Breast epithelium (tissue), 4 donors: ENCODE measurements around the gene TIMM8B. TPM values are rescaled to one million over a fixed set of nuclear protein-coding genes. Genes with fewer than 3 reads are reported as not detected.
A peak's percentile ranks its signal among the peaks of the same experiment; 100 is the strongest.
"Not testable (repeated sequence)": the region's sequence is repeated elsewhere in the genome, so short reads cannot be mapped to it uniquely, and the experiment has no call there.

Source experiments
- DNase-seq, 2 donors: peaks; one replicate each; pipeline ENCODE4 v3.0.0-alpha.2; 2019; ENCODE audit warnings: low spot score in 2 of 2
- H3K27ac ChIP-seq, 2 donors: fragments of 200-600 bp; sonication (generic) in 1 of 2; one replicate each; pipeline ENCODE4 v1.5.1; 2016 to 2019; ENCODE audit warnings: mild to moderate bottlenecking in 1 of 2
- H3K27me3 ChIP-seq, 2 donors: fragments of 200-600 bp; sonication (generic) in 1 of 2; one replicate each; pipeline versions ENCODE4 v1.5.1 to v1.6.0; 2017 to 2019; ENCODE audit warnings: control low read depth in 1 of 2, mild to moderate bottlenecking in 1 of 2
- H3K36me3 ChIP-seq: fragments of 200-600 bp; one replicate; pipeline ENCODE4 v1.5.1; 2019
- H3K4me1 ChIP-seq, 2 donors: fragments of 200-600 bp; sonication (generic); one replicate each; pipeline ENCODE4 v1.5.1; 2016 to 2019; ENCODE audit warnings: control low read depth in 1 of 2
- H3K4me3 ChIP-seq, 3 donors: fragments of 200-600 bp; sonication (generic); 1 replicate in 2 of 3; 2 replicates in 1 of 3; pipeline ENCODE4 v1.5.1; 2016 to 2019; ENCODE audit warnings: mild to moderate bottlenecking in 3 of 3, moderate library complexity in 2 of 3
- H3K9me3 ChIP-seq, 2 donors: fragments of 200-600 bp; sonication (generic) in 1 of 2; one replicate each; pipeline ENCODE4 v1.5.1; 2016 to 2019; ENCODE audit warnings: control low read depth in 1 of 2
- POLR2A ChIP-seq: fragments of 450-650 bp; IDR thresholded peaks from one replicate; pipeline ENCODE4 v1.6.1; 2016; ENCODE audit warnings: antibody characterized with exemption, mild to moderate bottlenecking, moderate library complexity
- POLR2AphosphoS5 ChIP-seq, 3 donors: sonication (generic); formaldehyde crosslinking; IDR thresholded peaks; one replicate each; pipeline ENCODE4 v1.6.1; 2017; ENCODE audit warnings: antibody characterized with exemption in 3 of 3
- intact Hi-C: fragments of 100-400 bp; cut with DNase I; formaldehyde crosslinking; loops from one replicate; pipeline ENCODE4 v1.15.1; 2023; ENCODE audit warnings: low total_unique reads
- total RNA-seq, 3 donors: library from RNA; depleted of rRNA; stranded (reverse); fragments of >200 nt; gene quantifications; one replicate each; pipeline ENCODE4 v1.1.0, GENCODE V29; 2016
- TF ChIP-seq, protein P1 (sequence below), 3 donors: fragments of 450-650 bp; IDR thresholded peaks; one replicate each; pipeline ENCODE4 v1.5.1; 2016 to 2017; ENCODE audit warnings: antibody characterized with exemption in 3 of 3, mild to moderate bottlenecking in 3 of 3, moderate library complexity in 3 of 3

Gene TIMM8B
- total RNA-seq, 3 donors from 2014 or later: 31.9 to 48.8 (median 40.5) TPM

DNA sequence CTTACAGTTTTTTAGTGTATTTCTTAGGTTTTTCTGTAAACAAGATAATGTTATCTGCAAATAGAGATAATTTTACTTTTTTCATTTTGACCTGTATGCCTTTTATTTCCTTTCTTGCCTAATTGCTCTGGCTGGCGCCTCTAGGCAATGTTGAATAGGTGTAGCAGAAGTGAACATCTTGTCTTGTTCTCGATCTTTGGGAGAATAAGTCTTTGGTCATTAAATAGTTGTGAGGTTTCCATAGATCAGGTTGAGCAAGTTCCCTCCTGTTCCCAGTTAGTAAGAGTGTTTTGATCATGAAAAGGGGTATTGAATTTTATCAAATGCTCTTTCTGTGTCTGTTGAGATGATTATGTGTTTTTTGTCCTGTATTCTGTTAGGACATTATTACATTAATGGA, 36.8 kb downstream of the TIMM8B start:
- Histone ChIP-seq H3K4me1 (no peaks in the 10 kb centered on the region), H3K27me3 (no peaks in the 10 kb centered on the region), H3K9me3 (no peaks in the 10 kb centered on the region), H3K36me3 (no peaks in the 10 kb centered on the region), H3K27ac (no peak overlapping the region), H3K4me3 (no peak overlapping the region)
- TF ChIP-seq, protein P1, sequence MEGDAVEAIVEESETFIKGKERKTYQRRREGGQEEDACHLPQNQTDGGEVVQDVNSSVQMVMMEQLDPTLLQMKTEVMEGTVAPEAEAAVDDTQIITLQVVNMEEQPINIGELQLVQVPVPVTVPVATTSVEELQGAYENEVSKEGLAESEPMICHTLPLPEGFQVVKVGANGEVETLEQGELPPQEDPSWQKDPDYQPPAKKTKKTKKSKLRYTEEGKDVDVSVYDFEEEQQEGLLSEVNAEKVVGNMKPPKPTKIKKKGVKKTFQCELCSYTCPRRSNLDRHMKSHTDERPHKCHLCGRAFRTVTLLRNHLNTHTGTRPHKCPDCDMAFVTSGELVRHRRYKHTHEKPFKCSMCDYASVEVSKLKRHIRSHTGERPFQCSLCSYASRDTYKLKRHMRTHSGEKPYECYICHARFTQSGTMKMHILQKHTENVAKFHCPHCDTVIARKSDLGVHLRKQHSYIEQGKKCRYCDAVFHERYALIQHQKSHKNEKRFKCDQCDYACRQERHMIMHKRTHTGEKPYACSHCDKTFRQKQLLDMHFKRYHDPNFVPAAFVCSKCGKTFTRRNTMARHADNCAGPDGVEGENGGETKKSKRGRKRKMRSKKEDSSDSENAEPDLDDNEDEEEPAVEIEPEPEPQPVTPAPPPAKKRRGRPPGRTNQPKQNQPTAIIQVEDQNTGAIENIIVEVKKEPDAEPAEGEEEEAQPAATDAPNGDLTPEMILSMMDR (IDR thresholded peaks at IDR 0.05): no peak
- no peak for TF ChIP-seq POLR2A
- TF ChIP-seq POLR2AphosphoS5 (IDR thresholded peaks at IDR 0.05): no peak
- no peak for DNase-seq
- intact Hi-C loops: no loop called here

DNA sequence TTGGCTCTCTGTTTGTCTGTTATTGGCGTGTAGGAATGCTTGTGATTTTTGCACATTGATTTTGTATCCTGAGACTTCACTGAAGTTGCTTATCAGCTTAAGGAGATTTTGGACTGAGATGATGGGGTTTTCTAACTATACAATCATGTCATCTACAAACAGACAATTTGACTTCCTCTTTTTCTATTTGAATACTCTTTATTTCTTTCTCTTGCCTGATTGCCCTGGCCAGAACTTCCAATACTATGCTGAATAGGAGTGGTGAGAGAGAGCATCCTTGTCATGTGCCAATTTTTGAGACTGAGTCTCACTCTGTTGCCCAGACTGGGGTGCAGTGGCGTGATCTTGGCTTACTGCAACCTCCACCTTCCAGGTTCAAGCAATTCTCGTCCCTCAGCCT, 38.3 kb downstream of the TIMM8B start:
- intact Hi-C loops, H3K4me3 ChIP-seq, H3K9me3 ChIP-seq, H3K4me1 ChIP-seq, H3K36me3 ChIP-seq, DNase-seq, H3K27ac ChIP-seq, H3K27me3 ChIP-seq: not testable (repeated sequence)

DNA sequence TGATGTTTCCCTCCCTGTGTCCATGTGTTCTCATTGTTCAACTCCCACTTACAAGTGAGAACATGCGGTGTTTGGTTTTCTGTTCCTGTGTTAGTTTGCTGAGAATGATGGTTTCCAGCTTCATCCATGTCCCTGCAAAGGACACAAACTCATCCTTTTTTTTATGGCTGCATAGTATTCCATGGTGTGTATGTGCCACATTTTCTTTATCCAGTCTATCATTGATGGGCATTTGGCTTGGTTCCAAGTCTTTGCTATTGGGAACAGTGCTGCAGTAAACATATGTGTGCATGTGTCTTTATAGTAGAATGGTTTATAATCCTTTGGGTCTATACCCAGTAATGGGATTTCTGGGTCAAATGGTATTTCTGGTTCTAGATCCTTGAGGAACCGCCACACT, 39.9 kb downstream of the TIMM8B start:
- H3K27ac ChIP-seq, H3K9me3 ChIP-seq, H3K4me1 ChIP-seq, H3K27me3 ChIP-seq, H3K4me3 ChIP-seq, intact Hi-C loops, DNase-seq, H3K36me3 ChIP-seq: not testable (repeated sequence)

DNA sequence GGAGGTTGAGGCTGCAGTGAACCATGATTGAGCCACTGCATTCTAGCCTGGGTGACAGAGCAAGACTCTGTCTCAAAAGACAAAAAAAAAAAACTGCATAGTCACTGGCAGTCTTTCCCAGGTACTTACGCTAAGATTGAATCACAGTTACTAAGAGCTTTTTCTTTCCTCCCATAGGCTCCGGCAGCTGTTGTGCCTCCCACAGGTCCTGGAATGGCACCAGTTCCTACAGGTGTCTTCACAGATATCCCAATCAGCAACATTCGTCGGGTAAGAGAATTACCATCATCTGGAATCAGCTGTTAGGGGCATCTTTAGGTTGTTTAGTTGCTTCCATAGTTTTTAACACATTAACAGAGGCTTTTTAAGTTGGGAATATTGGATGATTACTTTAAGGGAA, 41.6 kb downstream of the TIMM8B start:
- H3K4me1 ChIP-seq: no peaks in the 10 kb centered on the region
- intact Hi-C loops: no loop called here
- TF ChIP-seq, protein P1 (IDR thresholded peaks at IDR 0.05): no peak
- TF ChIP-seq POLR2AphosphoS5 (IDR thresholded peaks at IDR 0.05): no peak
- no peak for TF ChIP-seq POLR2A
- no peaks in the 10 kb centered on the region for H3K27me3 ChIP-seq
- no peaks in the 10 kb centered on the region for H3K9me3 ChIP-seq
- no peak for DNase-seq
- H3K4me3 ChIP-seq: no peak overlapping the region
- no peaks in the 10 kb centered on the region for H3K36me3 ChIP-seq
- H3K27ac ChIP-seq: no peak overlapping the region

DNA sequence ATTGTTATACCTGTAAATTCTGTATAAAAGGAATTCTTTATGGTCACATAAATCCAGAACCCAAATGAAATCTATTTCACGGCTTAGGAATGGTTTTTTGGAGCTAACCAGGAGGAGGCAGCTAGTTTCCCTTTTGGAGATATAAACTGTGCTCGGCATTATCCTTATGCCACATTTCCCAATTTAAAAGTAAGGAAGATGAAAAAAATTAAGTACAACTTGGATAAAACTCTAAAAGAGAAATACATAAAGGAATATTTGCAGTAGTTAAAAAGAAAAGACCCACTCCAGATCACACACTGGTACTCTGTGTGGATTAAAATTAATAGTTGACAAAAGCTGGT, 43.6 kb downstream of the TIMM8B start:
- H3K9me3 ChIP-seq: no peaks in the 10 kb centered on the region
- H3K36me3 ChIP-seq: no peaks in the 10 kb centered on the region
- no peak for DNase-seq
- no peaks in the 10 kb centered on the region for H3K27me3 ChIP-seq
- no peak overlapping the region for H3K4me3 ChIP-seq
- peak overlapping the region in 1 of 2 donors; percentile 75 for H3K27ac ChIP-seq
- H3K4me1 ChIP-seq: no peaks in the 10 kb centered on the region
- intact Hi-C loops: no loop called here
- TF ChIP-seq POLR2AphosphoS5 (IDR thresholded peaks at IDR 0.05) (no peak), POLR2A (no peak)
- TF ChIP-seq, protein P1 (IDR thresholded peaks at IDR 0.05): no peak

DNA sequence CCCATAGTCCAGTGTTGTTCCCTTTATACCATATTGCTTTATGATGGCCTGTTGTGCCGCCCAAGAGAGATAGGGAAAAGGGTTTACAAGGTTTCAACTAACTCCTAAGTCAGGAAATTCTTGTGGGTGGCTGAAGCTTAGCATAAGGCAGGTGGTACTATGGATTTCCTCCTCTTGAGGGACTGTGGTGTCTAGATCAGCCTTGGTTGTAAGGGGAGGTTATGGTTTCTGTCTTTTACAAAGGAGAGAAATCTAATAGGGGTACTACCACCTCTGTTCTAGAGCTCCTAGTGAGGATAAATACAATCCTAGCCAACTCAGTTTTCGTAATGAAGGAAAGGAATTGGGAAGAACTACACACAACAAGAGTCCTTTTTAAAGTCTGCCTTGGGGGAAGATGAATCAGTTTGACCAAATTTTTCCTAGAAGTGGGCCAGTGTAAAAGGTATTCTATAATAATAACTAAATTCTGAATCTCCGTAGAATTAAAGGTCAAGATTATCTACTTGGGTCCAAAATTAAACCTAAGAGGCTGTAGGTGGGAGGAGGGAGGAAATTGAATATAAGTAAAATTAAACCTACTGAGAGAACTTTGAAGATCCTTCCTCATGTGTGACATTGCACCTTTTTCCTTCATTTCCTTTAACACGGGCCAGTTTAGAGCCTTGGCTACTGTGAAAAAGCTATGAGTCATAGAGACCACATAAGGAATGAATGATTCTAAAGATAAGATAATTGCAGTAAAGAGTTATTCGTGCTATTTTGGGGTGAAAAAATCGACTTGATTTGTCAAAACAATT, 44.2 kb downstream of the TIMM8B start:
- H3K27ac ChIP-seq: peak overlapping the region; percentile 3 to 75
- intact Hi-C loops: no loop called here
- H3K27me3 ChIP-seq: no peaks in the 10 kb centered on the region
- H3K36me3 ChIP-seq: no peaks in the 10 kb centered on the region
- H3K9me3 ChIP-seq: no peaks in the 10 kb centered on the region
- no peak for DNase-seq
- no peak overlapping the region for H3K4me3 ChIP-seq
- TF ChIP-seq, protein P1 (IDR thresholded peaks at IDR 0.05): no peak
- TF ChIP-seq POLR2A (no peak), POLR2AphosphoS5 (IDR thresholded peaks at IDR 0.05) (no peak)
- no peaks in the 10 kb centered on the region for H3K4me1 ChIP-seq
